UCSD-AML1 (cell line): ENCODE results near the gene ARSI.
A peak's percentile ranks its signal among the peaks of the same experiment; 100 is the strongest.

Experiments used
- DNase-seq: peaks from one replicate; lab custom pipeline; 2025; ENCODE audit not compliant: unreplicated experiment; lab: John Stamatoyannopoulos, UW

The ARSI gene

GRCh38 chr5:150302301-150303069, at the start of gene ARSI:
TSS of gene ARSI (minus strand) at chr5:150302905. CDS start at chr5:150302373, 532 bp downstream.
- DNase-seq: no peak

- peak; percentile 64 for DNase-seq
Observed at GRCh38 chr5:150350524-150351344, 48.0 kb upstream of the ARSI start.

- no peak for DNase-seq
Observed at GRCh38 chr5:150349681-150350275, 47.1 kb upstream of the ARSI start.

- no peak for DNase-seq
Observed at GRCh38 chr5:150347451-150347850, 44.7 kb upstream of the ARSI start.

- DNase-seq: no peak
Observed at GRCh38 chr5:150347003-150347402, 44.3 kb upstream of the ARSI start.

GRCh38 chr5:150346592-150346991, 43.9 kb upstream of the ARSI start:
- DNase-seq: no peak

- DNase-seq: no peak
Observed at GRCh38 chr5:150345716-150346115, 43.0 kb upstream of the ARSI start.

GRCh38 chr5:150343994-150344631, 41.4 kb upstream of the ARSI start:
- no peak for DNase-seq

GRCh38 chr5:150342583-150342982, 39.9 kb upstream of the ARSI start:
- DNase-seq: no peak

- no peak for DNase-seq
Observed at GRCh38 chr5:150341989-150342388, 39.3 kb upstream of the ARSI start.

- no peak for DNase-seq
Observed at GRCh38 chr5:150341331-150341730, 38.6 kb upstream of the ARSI start.

- DNase-seq: no peak
Observed at GRCh38 chr5:150340614-150341255, 38.0 kb upstream of the ARSI start.

- DNase-seq: no peak
Observed at GRCh38 chr5:150339841-150340240, 37.1 kb upstream of the ARSI start.

- no peak for DNase-seq
Observed at GRCh38 chr5:150339165-150339564, 36.5 kb upstream of the ARSI start.

GRCh38 chr5:150338546-150338945, 35.8 kb upstream of the ARSI start:
- DNase-seq: no peak

GRCh38 chr5:150335778-150336177, 33.1 kb upstream of the ARSI start:
- DNase-seq: no peak

- DNase-seq: no peak
Observed at GRCh38 chr5:150333400-150333799, 30.7 kb upstream of the ARSI start.

- DNase-seq: no peak
Observed at GRCh38 chr5:150329881-150330876, 27.5 kb upstream of the ARSI start.

GRCh38 chr5:150329038-150329437, 26.3 kb upstream of the ARSI start:
- DNase-seq: no peak

GRCh38 chr5:150328515-150328914, 25.8 kb upstream of the ARSI start:
- DNase-seq: no peak
